ENCODE results near the gene MAB21L3. TPM values are rescaled to one million over a fixed set of nuclear protein-coding genes. Genes with fewer than 3 reads are reported as not detected.

Gene MAB21L3
- total RNA-seq, 1 donor from 2014 or later: 0.34 TPM

DNA sequence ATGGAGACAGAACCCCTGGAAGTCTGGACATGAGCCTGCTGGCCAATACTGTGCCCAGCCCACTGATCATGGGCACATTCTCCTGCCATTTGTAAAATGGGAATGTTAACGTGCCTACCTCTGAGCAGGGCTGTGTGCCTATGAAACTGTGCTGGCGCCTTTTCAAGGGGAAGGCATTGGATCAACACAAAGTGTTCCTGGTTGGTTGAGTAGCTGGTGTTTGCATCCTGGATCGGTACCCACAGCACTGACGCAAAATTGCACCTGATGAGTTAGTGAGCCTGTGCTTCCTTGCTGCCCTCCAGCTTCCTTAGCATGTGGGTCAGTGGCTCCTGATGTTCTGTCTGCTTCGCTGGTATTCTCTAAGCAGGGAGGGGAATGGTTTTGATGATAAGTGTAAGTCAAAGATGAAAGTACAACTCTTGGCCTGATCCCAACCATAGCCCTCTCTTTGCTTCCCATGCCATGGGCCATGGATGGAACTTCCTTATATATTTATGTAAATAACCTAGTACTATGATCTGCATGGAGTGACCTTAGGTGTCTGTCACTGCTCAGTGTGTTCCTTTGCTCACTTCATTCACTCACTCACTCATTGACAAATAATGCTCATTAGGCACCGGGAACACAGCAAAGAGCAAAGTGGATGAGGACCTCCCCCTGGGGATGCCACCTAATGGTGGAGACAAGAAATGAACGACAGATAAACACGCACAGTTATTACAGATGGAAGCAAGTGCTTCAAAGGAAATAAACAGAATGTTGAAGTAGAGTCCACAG, 22.7 kb downstream of the MAB21L3 start:
- H3K27ac ChIP-seq (ENCODE audit: low read depth, low read length): no peak overlapping the region
- Mint-ChIP-seq H3K27me3 (ENCODE audit: low read depth, unreplicated experiment) (peaks cover 7% of the 10 kb centered on the region), H3K4me1 (ENCODE audit: low read depth, unreplicated experiment) (no peaks in the 10 kb centered on the region), H3K9me3 (ENCODE audit: unreplicated experiment) (no peaks in the 10 kb centered on the region), H3K36me3 (ENCODE audit: low read depth, unreplicated experiment) (no peaks in the 10 kb centered on the region), H3K27ac (ENCODE audit: unreplicated experiment) (no peak overlapping the region), H3K4me3 (ENCODE audit: unreplicated experiment) (no peak overlapping the region)
- H2AFZ ChIP-seq (ENCODE audit: low read depth, low read length): no peak overlapping the region
- H3K4me3 ChIP-seq (ENCODE audit: insufficient read depth, low read depth, low read length): no peak overlapping the region
- no peaks in the 10 kb centered on the region for H3K4me1 ChIP-seq (ENCODE audit: insufficient read depth, low read length)
- no peak overlapping the region for H3K9ac ChIP-seq (ENCODE audit: low read length)
- peaks cover 30% of the 10 kb centered on the region for H3K27me3 ChIP-seq (ENCODE audit: insufficient read depth, low read length)
- H4K20me1 ChIP-seq (ENCODE audit: insufficient read depth, low read length): no peaks in the 10 kb centered on the region
- H3K9me3 ChIP-seq (ENCODE audit: insufficient read depth, low read depth, low read length): no peaks in the 10 kb centered on the region
- FAIRE-seq (no peak), DNase-seq (ENCODE audit: low read depth) (no peak)
- H3K79me2 ChIP-seq (ENCODE audit: insufficient read depth, low read length): no peaks in the 10 kb centered on the region
- H3K36me3 ChIP-seq (ENCODE audit: insufficient read depth, low read length): no peaks in the 10 kb centered on the region
- H3K4me2 ChIP-seq (ENCODE audit: low read length): no peak overlapping the region
- TF ChIP-seq CTCF (IDR thresholded peaks at IDR 0.05; ENCODE audit: insufficient read depth, low read depth, low read length): peak; percentile 7
- no peak for TF ChIP-seq EZH2 (IDR thresholded peaks at IDR 0.05; ENCODE audit: insufficient read depth, low read length)

GRCh38 chr1:116134476-116134773, 23.2 kb downstream of the MAB21L3 start:
- TF ChIP-seq CTCF (IDR thresholded peaks at IDR 0.05; ENCODE audit: insufficient read depth, low read depth, low read length): no peak
- no peak for TF ChIP-seq EZH2 (IDR thresholded peaks at IDR 0.05; ENCODE audit: insufficient read depth, low read length)
- DNase-seq (ENCODE audit: low read depth): no peak
- H3K9ac ChIP-seq (ENCODE audit: low read length): no peak overlapping the region
- Mint-ChIP-seq H3K27me3 (ENCODE audit: low read depth, unreplicated experiment) (peaks cover 4% of the 10 kb centered on the region), H3K4me3 (ENCODE audit: unreplicated experiment) (no peak overlapping the region), H3K4me1 (ENCODE audit: low read depth, unreplicated experiment) (no peaks in the 10 kb centered on the region), H3K36me3 (ENCODE audit: low read depth, unreplicated experiment) (no peaks in the 10 kb centered on the region), H3K27ac (ENCODE audit: unreplicated experiment) (no peak overlapping the region), H3K9me3 (ENCODE audit: unreplicated experiment) (no peaks in the 10 kb centered on the region)
- H4K20me1 ChIP-seq (ENCODE audit: insufficient read depth, low read length): no peaks in the 10 kb centered on the region
- no peak overlapping the region for H2AFZ ChIP-seq (ENCODE audit: low read depth, low read length)
- FAIRE-seq: no peak
- H3K27ac ChIP-seq (ENCODE audit: low read depth, low read length): no peak overlapping the region
- no peaks in the 10 kb centered on the region for H3K4me1 ChIP-seq (ENCODE audit: insufficient read depth, low read length)
- H3K9me3 ChIP-seq (ENCODE audit: insufficient read depth, low read depth, low read length): no peaks in the 10 kb centered on the region
- no peak overlapping the region for H3K4me3 ChIP-seq (ENCODE audit: insufficient read depth, low read depth, low read length)
- no peaks in the 10 kb centered on the region for H3K79me2 ChIP-seq (ENCODE audit: insufficient read depth, low read length)
- H3K4me2 ChIP-seq (ENCODE audit: low read length): no peak overlapping the region
- H3K27me3 ChIP-seq (ENCODE audit: insufficient read depth, low read length): peaks cover 26% of the 10 kb centered on the region
- no peaks in the 10 kb centered on the region for H3K36me3 ChIP-seq (ENCODE audit: insufficient read depth, low read length)

GRCh38 chr1:116138277-116138792, 27.1 kb downstream of the MAB21L3 start:
- Histone ChIP-seq H3K27ac (ENCODE audit: low read depth, low read length) (no peak overlapping the region), H4K20me1 (ENCODE audit: insufficient read depth, low read length) (no peaks in the 10 kb centered on the region), H3K4me2 (ENCODE audit: low read length) (no peak overlapping the region), H3K27me3 (ENCODE audit: insufficient read depth, low read length) (peaks cover 8% of the 10 kb centered on the region), H3K9ac (ENCODE audit: low read length) (no peak overlapping the region), H3K4me1 (ENCODE audit: insufficient read depth, low read length) (no peaks in the 10 kb centered on the region), H3K4me3 (ENCODE audit: insufficient read depth, low read depth, low read length) (no peak overlapping the region), H2AFZ (ENCODE audit: low read depth, low read length) (no peak overlapping the region), H3K79me2 (ENCODE audit: insufficient read depth, low read length) (no peaks in the 10 kb centered on the region), H3K36me3 (ENCODE audit: insufficient read depth, low read length) (no peaks in the 10 kb centered on the region), H3K9me3 (ENCODE audit: insufficient read depth, low read depth, low read length) (no peaks in the 10 kb centered on the region)
- FAIRE-seq (no peak), DNase-seq (ENCODE audit: low read depth) (no peak)
- Mint-ChIP-seq H3K36me3 (ENCODE audit: low read depth, unreplicated experiment) (no peaks in the 10 kb centered on the region), H3K27ac (ENCODE audit: unreplicated experiment) (no peak overlapping the region), H3K27me3 (ENCODE audit: low read depth, unreplicated experiment) (no peaks in the 10 kb centered on the region), H3K4me1 (ENCODE audit: low read depth, unreplicated experiment) (no peaks in the 10 kb centered on the region), H3K4me3 (ENCODE audit: unreplicated experiment) (no peak overlapping the region), H3K9me3 (ENCODE audit: unreplicated experiment) (no peaks in the 10 kb centered on the region)
- TF ChIP-seq EZH2 (IDR thresholded peaks at IDR 0.05; ENCODE audit: insufficient read depth, low read length) (no peak), CTCF (IDR thresholded peaks at IDR 0.05; ENCODE audit: insufficient read depth, low read depth, low read length) (no peak)
